NCI-H1105 (cell line): ENCODE measurements around the gene ANKRD11.

Experiments used
- DNase-seq: peaks from one replicate; lab custom pipeline; 2025; lab: John Stamatoyannopoulos, UW

Gene ANKRD11

GRCh38 chr16:89381788-89382187 lies 108.6 kb downstream of the ANKRD11 start:
- DNase-seq = no peak

- DNase-seq = no peak
Observed at GRCh38 chr16:89380681-89381080, 109.7 kb downstream of the ANKRD11 start.

DNA sequence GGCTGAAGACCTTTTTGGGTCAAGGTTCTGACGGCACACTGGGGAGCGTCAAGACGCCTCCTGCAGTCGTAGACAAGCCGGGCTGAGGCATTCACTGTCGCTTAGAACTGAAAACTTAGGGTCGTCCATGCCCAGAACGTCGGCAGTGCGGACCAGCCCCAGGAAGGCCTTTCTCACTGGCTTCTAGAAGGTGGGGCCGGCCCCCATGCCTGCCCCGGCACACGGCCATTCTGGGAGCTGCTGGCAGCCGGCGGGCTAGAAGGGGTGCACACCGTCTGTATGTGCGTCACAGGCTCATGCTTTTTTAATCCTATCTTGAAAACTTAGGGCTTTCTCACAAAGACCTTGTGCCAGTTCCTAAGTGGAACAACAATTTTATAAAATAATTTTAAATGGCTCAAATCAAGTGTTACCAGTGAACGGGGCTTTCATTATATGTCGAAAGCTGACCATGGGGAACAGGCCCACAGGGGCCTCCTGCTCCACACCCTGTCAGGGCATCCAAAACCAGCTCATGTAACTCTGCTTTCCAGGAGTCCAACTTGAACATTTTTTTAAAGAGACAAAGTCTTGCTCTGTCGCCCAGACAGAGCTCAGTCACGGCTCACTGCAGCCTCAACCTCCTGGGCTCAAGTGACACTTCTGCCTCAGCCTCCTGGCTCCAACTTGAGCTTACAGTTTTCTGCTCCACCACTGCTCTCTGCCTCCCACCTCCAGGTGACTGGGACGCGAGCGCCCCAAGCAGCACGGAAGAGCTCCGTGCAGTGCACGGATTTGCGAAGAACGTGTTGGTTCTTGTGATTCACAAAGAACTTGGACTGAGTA lies 111.2 kb downstream of the ANKRD11 start:
- no peak for DNase-seq

DNA sequence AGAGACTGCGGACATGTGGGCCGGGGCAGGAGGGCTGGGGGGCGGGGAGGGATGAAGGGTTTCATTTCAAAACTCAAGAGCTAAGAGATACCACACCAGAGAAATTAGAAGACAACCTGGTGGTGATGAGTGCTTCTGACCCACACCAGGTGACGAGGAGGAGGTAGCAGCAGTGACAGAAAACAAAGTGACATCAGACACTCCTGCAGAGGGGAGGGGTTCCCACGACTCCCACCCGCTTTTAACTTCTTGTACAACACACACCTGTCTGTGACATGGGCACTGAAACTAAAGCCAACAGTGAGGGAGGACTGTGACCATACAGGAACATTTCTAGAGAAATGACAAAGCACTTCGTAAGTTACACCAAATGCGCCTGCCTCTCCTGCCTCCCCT lies 112.9 kb downstream of the ANKRD11 start:
- no peak for DNase-seq

- DNase-seq = no peak
Observed at GRCh38 chr16:89376812-89377452, 113.4 kb downstream of the ANKRD11 start.

- no peak for DNase-seq
Observed at GRCh38 chr16:89375686-89376085, 114.7 kb downstream of the ANKRD11 start.

DNA sequence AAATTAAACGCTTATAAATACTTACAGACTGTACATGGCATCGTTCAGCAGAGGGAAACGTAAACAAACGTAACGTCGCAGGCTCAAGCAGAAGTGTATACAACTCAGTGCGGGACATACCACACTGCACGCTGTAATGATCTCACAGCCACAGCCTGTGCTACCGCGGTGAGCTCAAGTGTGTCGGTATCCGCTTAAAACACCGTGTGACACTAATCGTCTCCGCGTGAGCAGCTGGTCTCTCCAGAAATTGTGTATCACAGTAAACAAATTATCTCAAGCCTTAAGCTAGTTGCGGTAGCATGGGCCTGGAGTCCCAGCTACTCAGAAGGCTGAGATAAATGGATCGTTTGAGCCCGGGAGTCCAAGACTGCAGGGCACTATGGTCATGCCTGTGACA lies 115.3 kb downstream of the ANKRD11 start:
- DNase-seq = no peak

DNA sequence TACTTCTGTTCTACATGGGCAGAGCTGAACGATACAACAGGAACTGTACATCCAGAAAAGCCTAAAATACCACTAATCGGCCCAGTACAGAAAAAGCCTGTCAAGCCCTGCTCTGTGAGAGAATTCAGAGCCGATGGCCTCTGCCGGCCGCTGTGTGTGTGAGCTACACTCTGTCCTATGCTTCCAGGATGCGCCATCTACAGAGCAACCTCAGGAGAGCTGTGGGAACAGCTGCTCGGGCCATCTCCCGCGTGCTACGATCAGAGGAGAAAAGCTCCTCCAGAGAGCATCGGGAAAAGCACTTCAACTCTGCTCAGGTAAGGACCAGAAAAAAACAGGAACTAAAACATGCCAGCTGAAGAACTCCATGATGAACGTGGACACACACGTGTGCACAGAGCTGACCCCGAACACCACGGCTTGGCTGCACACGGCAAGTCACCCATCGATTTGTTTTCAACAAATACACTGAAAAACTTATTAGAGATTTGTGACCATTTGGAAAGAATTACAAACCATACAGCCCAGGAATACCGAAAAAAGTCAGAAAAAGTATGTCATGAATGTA lies 115.9 kb downstream of the ANKRD11 start:
- DNase-seq = no peak

GRCh38 chr16:89373355-89374110 lies 116.8 kb downstream of the ANKRD11 start:
- no peak for DNase-seq

GRCh38 chr16:89371968-89372634 lies 118.3 kb downstream of the ANKRD11 start:
- no peak for DNase-seq

DNA sequence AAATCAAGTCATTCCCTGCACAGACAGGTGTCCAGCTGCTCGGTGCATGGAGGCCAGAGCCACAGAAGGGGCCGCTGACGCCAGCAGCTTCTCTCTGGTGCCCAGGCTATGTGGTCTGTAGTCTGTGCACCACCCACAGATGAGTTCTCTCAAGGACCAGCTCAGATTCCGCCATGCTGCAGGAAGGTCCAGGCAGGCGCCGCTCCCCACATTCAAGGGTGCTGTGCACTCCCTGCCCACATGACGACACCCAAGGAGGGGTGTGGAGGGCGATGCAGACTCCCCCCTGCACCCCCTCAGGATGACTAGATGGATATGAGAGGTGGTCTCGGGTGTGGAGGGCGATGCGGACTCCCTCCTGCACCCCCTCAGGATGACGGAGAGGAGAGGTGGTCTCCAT lies 119.0 kb downstream of the ANKRD11 start:
- DNase-seq = no peak

- no peak for DNase-seq
Observed at GRCh38 chr16:89370601-89371000, 119.8 kb downstream of the ANKRD11 start.

DNA sequence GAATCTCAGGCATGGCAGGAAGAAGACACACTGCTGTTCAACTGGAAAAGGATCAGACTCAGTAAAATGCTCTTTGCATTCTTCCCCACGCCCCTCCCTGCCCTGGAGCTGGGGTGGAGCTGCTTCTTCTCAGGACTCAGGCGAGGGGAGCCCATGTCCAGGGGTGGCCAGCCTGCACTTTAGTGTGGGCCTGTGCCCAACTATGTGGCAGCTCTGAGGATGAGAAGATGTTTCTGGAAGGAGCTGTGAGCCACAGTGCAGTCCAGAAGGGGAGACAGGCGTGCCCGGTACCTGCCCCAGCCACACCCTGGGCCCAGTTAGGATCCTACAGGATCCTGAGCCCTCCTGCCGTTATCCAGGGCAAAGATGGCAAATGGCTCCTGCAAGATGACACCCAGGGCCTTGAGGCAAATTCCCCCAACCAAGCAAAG lies 120.3 kb downstream of the ANKRD11 start:
- no peak for DNase-seq

DNA sequence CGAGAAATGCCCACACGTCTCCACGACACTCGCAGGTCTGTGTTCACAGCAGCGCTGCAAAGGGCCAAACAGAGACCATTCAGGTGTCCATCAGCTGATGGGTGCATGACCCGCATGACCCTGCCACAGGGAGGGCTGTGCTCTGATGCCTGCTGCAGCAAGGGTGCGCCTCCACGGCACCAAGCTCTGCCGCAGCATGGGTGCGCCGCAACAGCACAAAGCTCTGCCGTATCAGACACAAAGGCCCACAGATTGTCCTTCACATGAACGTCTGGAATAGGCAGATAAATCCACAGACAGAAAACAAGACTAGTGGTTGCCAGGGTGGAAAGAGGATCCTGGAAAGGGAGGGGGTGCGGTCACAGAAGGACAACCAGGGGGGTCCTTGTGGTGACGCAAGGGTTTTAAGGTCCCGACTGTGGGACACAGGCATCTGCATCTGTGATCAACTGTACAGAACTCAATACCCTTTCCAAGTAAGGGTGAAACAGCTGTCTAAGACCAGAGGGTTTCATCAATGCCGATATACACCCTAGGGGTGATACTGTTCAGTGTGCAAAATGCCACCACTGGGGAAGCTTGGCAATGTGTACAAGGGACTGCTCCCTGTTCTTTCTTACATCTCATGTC lies 121.0 kb downstream of the ANKRD11 start:
- DNase-seq = no peak

GRCh38 chr16:89368604-89369249 lies 121.6 kb downstream of the ANKRD11 start:
- DNase-seq = no peak

GRCh38 chr16:89367538-89367915 lies 122.8 kb downstream of the ANKRD11 start:
- DNase-seq = no peak

DNA sequence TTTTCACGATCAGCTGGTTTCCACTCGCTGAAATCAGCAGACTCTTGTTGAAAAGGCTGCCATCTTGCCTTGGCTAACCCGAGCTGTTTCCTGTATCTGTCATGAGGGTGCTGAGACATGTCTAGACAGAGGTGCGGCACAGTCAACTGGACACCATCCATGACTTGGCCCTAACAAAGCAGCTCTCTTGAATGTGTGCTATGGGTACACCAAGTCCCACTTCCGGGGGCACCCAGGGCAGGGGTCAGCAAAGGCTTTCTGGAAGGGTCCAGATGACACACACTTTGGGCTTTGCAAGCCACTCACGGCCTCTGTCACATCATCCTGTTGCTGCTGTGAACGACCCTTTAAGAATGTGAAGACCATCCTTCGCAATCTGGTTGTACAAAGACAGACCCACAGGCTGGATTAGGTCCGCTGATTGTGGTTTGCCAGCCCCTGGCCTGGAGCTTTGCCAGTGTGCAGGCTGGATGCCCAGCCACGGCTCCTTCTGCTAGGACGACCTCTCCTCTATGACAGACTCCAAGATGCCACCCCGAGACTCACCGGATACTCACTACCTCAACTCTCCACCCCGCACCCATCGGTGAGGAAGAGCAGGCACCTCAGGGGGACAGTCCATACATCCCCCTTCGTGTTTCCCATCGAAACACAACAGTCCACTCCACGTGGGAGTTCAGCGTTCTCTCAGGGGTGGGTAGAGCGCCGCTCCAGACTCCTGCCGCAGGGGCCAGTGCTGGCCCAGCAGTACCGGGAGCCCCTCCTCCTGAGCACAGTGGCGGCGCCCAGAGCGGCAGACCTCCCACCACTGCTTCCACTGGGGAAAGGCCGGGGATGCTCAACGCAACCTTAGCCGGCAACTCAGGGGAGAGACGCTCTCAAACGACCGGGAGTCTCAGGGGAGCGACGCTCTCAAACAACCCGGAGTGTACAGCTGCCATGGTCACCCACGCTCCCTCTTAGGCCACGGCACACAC lies 123.5 kb downstream of the ANKRD11 start:
- no peak for DNase-seq

- no peak for DNase-seq
Observed at GRCh38 chr16:89365996-89366395, 124.4 kb downstream of the ANKRD11 start.

DNA sequence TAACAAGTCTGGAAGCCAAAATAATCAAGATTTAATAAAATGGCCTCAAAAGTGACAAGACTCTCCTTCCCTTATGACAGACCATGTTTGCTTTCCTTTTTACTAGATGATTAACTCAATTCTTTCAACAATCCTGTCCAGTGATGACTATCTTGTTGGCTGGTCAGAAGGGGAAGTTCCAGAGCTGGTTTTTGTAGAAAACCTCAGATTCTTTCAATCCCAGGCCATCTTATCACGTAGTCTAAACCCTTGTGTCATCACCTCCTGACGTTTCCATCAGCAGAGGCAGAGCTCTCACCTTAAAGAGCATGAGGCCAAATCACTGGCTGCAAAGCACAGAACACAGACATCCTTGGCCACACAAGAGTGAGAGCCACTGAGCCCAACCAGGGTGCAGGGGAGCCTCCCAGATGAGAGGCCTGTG lies 125.3 kb downstream of the ANKRD11 start:
- no peak for DNase-seq

GRCh38 chr16:89364606-89365005 lies 125.8 kb downstream of the ANKRD11 start:
- no peak for DNase-seq
